ENCODE measurements around the gene SPPL3. TPM values are rescaled to one million over a fixed set of nuclear protein-coding genes. Genes with fewer than 3 reads are reported as not detected.
A peak's percentile ranks its signal among the peaks of the same experiment; 100 is the strongest.
"Not testable (repeated sequence)": the region's sequence is repeated elsewhere in the genome, so short reads cannot be mapped to it uniquely, and the experiment has no call there.

The SPPL3 gene
- total RNA-seq, 2 experiments from 2014 or later, result 21.3 to 24.2 TPM

GRCh38 chr12:120905856-120906384, 1.8 kb upstream of the SPPL3 start:
- peaks cover 32% of the 10 kb centered on the region for H3K4me1 Mint-ChIP-seq
- CTCF ChIA-PET, result interaction anchor here (1.2 kb wide), 1 partner anchor 54 kb away, joined by 4 read pairs; no protein-coding TSS in a partner anchor
- no peaks in the 10 kb centered on the region for H3K9me3 Mint-ChIP-seq (ENCODE audit: low read depth)
- DNase-seq, result no peak
- H3K36me3 Mint-ChIP-seq, result peaks cover 5% of the 10 kb centered on the region
- ATAC-seq, result no peak
- H3K27me3 Mint-ChIP-seq, result no peaks in the 10 kb centered on the region
- no peak overlapping the region for H3K4me3 Mint-ChIP-seq
- no peak overlapping the region for H3K27ac Mint-ChIP-seq

- CTCF ChIA-PET, result interaction anchor here (0.8 to 1.7 kb wide), 9 partner anchors 16 to 157 kb away, joined by 3 to 6 read pairs (median 4); no protein-coding TSS in a partner anchor
- Mint-ChIP-seq H3K4me3 (peak overlapping the region; percentile 100), H3K9me3 (ENCODE audit: low read depth) (no peaks in the 10 kb centered on the region), H3K4me1 (peaks cover 27% of the 10 kb centered on the region), H3K36me3 (peaks cover 14% of the 10 kb centered on the region), H3K27me3 (no peaks in the 10 kb centered on the region), H3K27ac (peak overlapping the region; percentile 94)
- DNase-seq (peak; percentile 82), ATAC-seq (peak; percentile 72)
Observed at GRCh38 chr12:120903412-120904196, 554 bp downstream of the SPPL3 start.

GRCh38 chr12:120902846-120903411, 1.2 kb downstream of the SPPL3 start:
- H3K36me3 Mint-ChIP-seq, result peaks cover 14% of the 10 kb centered on the region
- H3K27me3 Mint-ChIP-seq, result no peaks in the 10 kb centered on the region
- H3K9me3 Mint-ChIP-seq (ENCODE audit: low read depth), result no peaks in the 10 kb centered on the region
- H3K4me1 Mint-ChIP-seq, result peaks cover 27% of the 10 kb centered on the region
- CTCF ChIA-PET, result interaction anchor here (0.8 to 1.3 kb wide), 8 partner anchors 15 to 158 kb away, joined by 3 to 4 read pairs (median 3); no protein-coding TSS in a partner anchor
- DNase-seq, result no peak
- peak overlapping the region; percentile 100 for H3K4me3 Mint-ChIP-seq
- no peak for ATAC-seq
- peak overlapping the region; percentile 94 for H3K27ac Mint-ChIP-seq

- peaks cover 16% of the 10 kb centered on the region for H3K36me3 Mint-ChIP-seq
- H3K9me3 Mint-ChIP-seq (ENCODE audit: low read depth), result no peaks in the 10 kb centered on the region
- CTCF ChIA-PET, result interaction anchor here (0.7 to 1.3 kb wide), 4 partner anchors 17 to 73 kb away, joined by 3 to 4 read pairs (median 3); no protein-coding TSS in a partner anchor
- H3K27me3 Mint-ChIP-seq, result no peaks in the 10 kb centered on the region
- peaks cover 29% of the 10 kb centered on the region for H3K4me1 Mint-ChIP-seq
- no peak overlapping the region for H3K4me3 Mint-ChIP-seq
- DNase-seq, result no peak
- no peak for ATAC-seq
- H3K27ac Mint-ChIP-seq, result no peak overlapping the region
Observed at GRCh38 chr12:120901818-120902217, 2.3 kb downstream of the SPPL3 start.

GRCh38 chr12:120901101-120901500, 3.1 kb downstream of the SPPL3 start:
- H3K4me1 Mint-ChIP-seq, result peaks cover 34% of the 10 kb centered on the region
- DNase-seq; H3K4me3 Mint-ChIP-seq; ATAC-seq; H3K27ac Mint-ChIP-seq; H3K9me3 Mint-ChIP-seq (ENCODE audit: low read depth); H3K27me3 Mint-ChIP-seq: not testable (repeated sequence)
- CTCF ChIA-PET, result interaction anchor here (0.7 to 0.9 kb wide), 3 partner anchors 54 to 78 kb away, joined by 3 to 4 read pairs (median 4); no protein-coding TSS in a partner anchor
- H3K36me3 Mint-ChIP-seq, result peaks cover 16% of the 10 kb centered on the region

GRCh38 chr12:120895532-120895931, 8.6 kb downstream of the SPPL3 start:
- Mint-ChIP-seq H3K4me1 (peaks cover 23% of the 10 kb centered on the region), H3K27me3 (no peaks in the 10 kb centered on the region)

GRCh38 chr12:120892265-120892664, 11.9 kb downstream of the SPPL3 start:
- no peak overlapping the region for H3K4me3 Mint-ChIP-seq
- H3K4me1 Mint-ChIP-seq, result peaks cover 30% of the 10 kb centered on the region
- DNase-seq, result no peak
- no peak overlapping the region for H3K27ac Mint-ChIP-seq
- peaks cover 9% of the 10 kb centered on the region for H3K36me3 Mint-ChIP-seq
- CTCF ChIA-PET, result interaction anchor here (1.1 kb wide), 1 partner anchor 79 kb away, joined by 3 read pairs; no protein-coding TSS in a partner anchor
- H3K9me3 Mint-ChIP-seq (ENCODE audit: low read depth), result no peaks in the 10 kb centered on the region
- no peaks in the 10 kb centered on the region for H3K27me3 Mint-ChIP-seq
- no peak for ATAC-seq

More at GRCh38 chr12:120895532-120895931, 8.6 kb downstream of the SPPL3 start:
- no peak for ATAC-seq
- no peak for DNase-seq
- Mint-ChIP-seq H3K27ac (no peak overlapping the region), H3K36me3 (peaks cover 16% of the 10 kb centered on the region), H3K4me3 (no peak overlapping the region), H3K9me3 (ENCODE audit: low read depth) (no peaks in the 10 kb centered on the region)
- CTCF ChIA-PET, result interaction anchor here (1.1 kb wide), 1 partner anchor 76 kb away, joined by 4 read pairs; no protein-coding TSS in a partner anchor

- Mint-ChIP-seq H3K4me3 (no peak overlapping the region), H3K4me1 (peaks cover 34% of the 10 kb centered on the region), H3K36me3 (peaks cover 10% of the 10 kb centered on the region), H3K9me3 (ENCODE audit: low read depth) (no peaks in the 10 kb centered on the region), H3K27ac (no peak overlapping the region), H3K27me3 (no peaks in the 10 kb centered on the region)
- ATAC-seq (no peak), DNase-seq (no peak)
- CTCF ChIA-PET, result interaction anchor here (0.8 to 1.1 kb wide), 2 partner anchors 34 to 81 kb away, joined by 3 to 6 read pairs; no protein-coding TSS in a partner anchor
Observed at GRCh38 chr12:120890963-120891362, 13.2 kb downstream of the SPPL3 start.

- Mint-ChIP-seq H3K27ac (peak overlapping the region; percentile 67), H3K36me3 (peaks cover 6% of the 10 kb centered on the region), H3K4me3 (no peak overlapping the region), H3K4me1 (peaks cover 40% of the 10 kb centered on the region), H3K27me3 (no peaks in the 10 kb centered on the region), H3K9me3 (ENCODE audit: low read depth) (no peaks in the 10 kb centered on the region)
- CTCF ChIA-PET, result interaction anchor here (1.0 to 1.8 kb wide), 4 partner anchors 15 to 72 kb away, joined by 3 to 4 read pairs (median 4); partner anchors contain the start of gene SPPL3
- peak; percentile 67 for DNase-seq
- ATAC-seq, result no peak
Observed at GRCh38 chr12:120887253-120888043, 16.7 kb downstream of the SPPL3 start.

GRCh38 chr12:120886199-120887018, 17.7 kb downstream of the SPPL3 start:
- Mint-ChIP-seq H3K27me3 (no peaks in the 10 kb centered on the region), H3K27ac (peak overlapping the region; percentile 87), H3K36me3 (peaks cover 6% of the 10 kb centered on the region), H3K9me3 (ENCODE audit: low read depth) (no peaks in the 10 kb centered on the region), H3K4me3 (peak overlapping the region; percentile 27), H3K4me1 (peaks cover 37% of the 10 kb centered on the region)
- CTCF ChIA-PET, result interaction anchor here (0.7 to 1.8 kb wide), 6 partner anchors 21 to 886 kb away, joined by 3 to 5 read pairs (median 3); no protein-coding TSS in a partner anchor
- DNase-seq (no peak), ATAC-seq (peak; percentile 85)

GRCh38 chr12:120885521-120885920, 18.6 kb downstream of the SPPL3 start:
- peaks cover 9% of the 10 kb centered on the region for H3K36me3 Mint-ChIP-seq
- no peaks in the 10 kb centered on the region for H3K9me3 Mint-ChIP-seq (ENCODE audit: low read depth)
- H3K4me1 Mint-ChIP-seq, result peaks cover 37% of the 10 kb centered on the region
- no peak for DNase-seq
- no peak for ATAC-seq
- CTCF ChIA-PET, result interaction anchor here (0.7 to 0.8 kb wide), 5 partner anchors 17 to 887 kb away, joined by 3 to 5 read pairs (median 3); no protein-coding TSS in a partner anchor
- H3K4me3 Mint-ChIP-seq, result peak overlapping the region; percentile 26
- H3K27me3 Mint-ChIP-seq, result no peaks in the 10 kb centered on the region
- peak overlapping the region; percentile 72 for H3K27ac Mint-ChIP-seq

GRCh38 chr12:120884644-120885043, 19.5 kb downstream of the SPPL3 start:
- no peak for ATAC-seq
- no peaks in the 10 kb centered on the region for H3K27me3 Mint-ChIP-seq
- CTCF ChIA-PET, result interaction anchor here (0.8 kb wide), 1 partner anchor 18 kb away, joined by 3 read pairs; no protein-coding TSS in a partner anchor

More at GRCh38 chr12:120884644-120885043, 19.5 kb downstream of the SPPL3 start:
- no peak for DNase-seq
- peaks cover 8% of the 10 kb centered on the region for H3K36me3 Mint-ChIP-seq
- H3K4me3 Mint-ChIP-seq, result no peak overlapping the region
- H3K27ac Mint-ChIP-seq, result no peak overlapping the region
- no peaks in the 10 kb centered on the region for H3K9me3 Mint-ChIP-seq (ENCODE audit: low read depth)
- peaks cover 37% of the 10 kb centered on the region for H3K4me1 Mint-ChIP-seq

Data from activated CD8-positive, alpha-beta memory T cell treated with anti-CD3 and anti-CD28 coated beads, Interleukin-2, amount 10 ng/mL, durations not matched to agents 7 days and 5 days (primary cell).